OCI-LY7 (cell line): ENCODE measurements around the gene ADAMTS2.

Source experiments
- CTCF ChIP-seq: fragments of 200-600 bp; sonication (generic); conservative IDR thresholded peaks from 2 replicates; pipeline ENCODE4 v1.5.1; 2014; ENCODE audit warnings: mild to moderate bottlenecking, antibody characterized with exemption, low read length, moderate library complexity, mixed read lengths
- EZH2phosphoT487 ChIP-seq: fragments of 200-600 bp; sonication (generic); IDR thresholded peaks from 2 replicates; pipeline ENCODE4 v1.6.1; 2018; ENCODE audit warnings: low read depth, borderline replicate concordance, mild to moderate bottlenecking, mixed run types, antibody characterized with exemption, low read length, moderate library complexity, mixed read lengths

GRCh38 chr5:179275381-179275878, 69.8 kb downstream of the ADAMTS2 start:
- no peak for TF ChIP-seq CTCF
- no peak for TF ChIP-seq EZH2phosphoT487
